GM18505 (cell line): ENCODE results near the gene RNASE13.
"Not testable (repeated sequence)": the region's sequence is repeated elsewhere in the genome, so short reads cannot be mapped to it uniquely, and the experiment has no call there.

Experiments
- ATAC-seq: cut with Tn5 transposase; IDR thresholded peaks from one replicate; pipeline ENCODE4 v1.9.1; 2021; ENCODE audit not compliant: unreplicated experiment
- POLR2A ChIP-seq: IDR thresholded peaks from 4 replicates; pipeline ENCODE4 v1.6.1; 2011; ENCODE audit warnings: borderline replicate concordance; ENCODE audit not compliant: insufficient read depth, insufficient read length; ENCODE audit errors: extremely low read depth

RNASE13 gene

GRCh38 chr14:20989787-20990600 lies 44.6 kb downstream of the RNASE13 start, which contains the start of gene METTL17:
Gene METTL17, plus strand, starts transcription at chr14:20989980. Its CDS starts 23 bp downstream, at chr14:20990003.
- peak; percentile 92 for ATAC-seq
- peak; percentile 88 for TF ChIP-seq POLR2A

- ATAC-seq: no peak
- TF ChIP-seq POLR2A: peak; percentile 38
Measured at GRCh38 chr14:20989471-20989786, 45.2 kb downstream of the RNASE13 start.

- TF ChIP-seq POLR2A: no peak
Measured at GRCh38 chr14:20988717-20989470, 45.7 kb downstream of the RNASE13 start.

GRCh38 chr14:20986811-20987210 lies 47.8 kb downstream of the RNASE13 start:
- no peak for TF ChIP-seq POLR2A
- ATAC-seq: no peak

More at GRCh38 chr14:20988717-20989470, 45.7 kb downstream of the RNASE13 start:
- no peak for ATAC-seq

- ATAC-seq: not testable (repeated sequence)
Measured at GRCh38 chr14:20985650-20986049, 49.0 kb downstream of the RNASE13 start.
